SU-DHL-6 (cell line): Measurements from ENCODE around the gene LRFN2.

Experiments
- H2AFZ ChIP-seq: fragments of 200-600 bp; sonication (generic); 2 replicates; pipeline ENCODE4 v1.6.1; 2014; ENCODE audit warnings: low read depth, mild to moderate bottlenecking, moderate library complexity, mixed read lengths, antibody characterized with exemption, low read length; ENCODE audit not compliant: severe bottlenecking
- H3F3A ChIP-seq: fragments of 200-600 bp; shearing (Covaris generic); 2 replicates; pipeline ENCODE4 v1.6.0; 2016; ENCODE audit warnings: antibody characterized with exemption, mild to moderate bottlenecking; ENCODE audit not compliant: insufficient read depth
- H3K27ac ChIP-seq: fragments of 200-600 bp; sonication (generic); 2 replicates; pipeline ENCODE4 v1.5.1; 2016; ENCODE audit warnings: low read depth, mild to moderate bottlenecking, low read length, moderate library complexity, mixed read lengths
- H3K27me3 ChIP-seq: fragments of 200-600 bp; sonication (generic), shearing (Covaris generic); 2 replicates; pipeline ENCODE4 v1.6.0; 2014; ENCODE audit warnings: mild to moderate bottlenecking, low read length
- H3K36me3 ChIP-seq: fragments of 200-600 bp; sonication (generic); 2 replicates; pipeline ENCODE4 v1.6.1; 2014; ENCODE audit warnings: mild to moderate bottlenecking, low read length, mixed read lengths
- H3K4me2 ChIP-seq: fragments of 300-600, 200-600 bp; shearing (Covaris generic), sonication (generic); 2 replicates; pipeline ENCODE4 v1.6.0; 2014; ENCODE audit warnings: low read length, low read depth, mild to moderate bottlenecking; ENCODE audit not compliant: poor library complexity, severe bottlenecking
- H3K4me3 ChIP-seq: fragments of 200-600 bp; sonication (generic); 2 replicates; pipeline ENCODE4 v1.5.1; 2014; ENCODE audit warnings: antibody characterized with exemption, low read length, mild to moderate bottlenecking, mixed read lengths; ENCODE audit not compliant: insufficient read depth, poor library complexity, severe bottlenecking
- H3K79me2 ChIP-seq: fragments of 200-600 bp; sonication (generic); 2 replicates; pipeline ENCODE4 v1.6.1; 2014; ENCODE audit warnings: mild to moderate bottlenecking, low read length, moderate library complexity; ENCODE audit not compliant: insufficient read depth
- H3K9ac ChIP-seq: fragments of 200-600 bp; sonication (generic); 2 replicates; pipeline ENCODE4 v1.7.0; 2014; ENCODE audit warnings: mild to moderate bottlenecking, low read length
- H3K9me2 ChIP-seq: fragments of 200-600 bp; sonication (generic); replicated peaks from 2 replicates; pipeline ENCODE4 v1.6.1; 2014; ENCODE audit warnings: low read length; ENCODE audit not compliant: insufficient read depth
- H3K9me3 ChIP-seq: fragments of 200-600 bp; sonication (generic); 2 replicates; pipeline ENCODE4 v1.6.1; 2014; ENCODE audit warnings: low read length, mixed read lengths; ENCODE audit not compliant: insufficient read depth
- H4K20me1 ChIP-seq: fragments of 200-600 bp; sonication (generic); 2 replicates; pipeline ENCODE4 v1.6.1; 2014; ENCODE audit warnings: low read depth, mild to moderate bottlenecking, antibody characterized with exemption, low read length, moderate library complexity, mixed read lengths
- CTCF ChIP-seq: fragments of 200-600 bp; sonication (generic); IDR thresholded peaks from one replicate; pipeline ENCODE4 v1.5.1; 2017; ENCODE audit warnings: antibody characterized with exemption, mild to moderate bottlenecking, low read length, moderate library complexity; ENCODE audit not compliant: insufficient read depth, poor library complexity, severe bottlenecking
- EZH2phosphoT487 ChIP-seq: fragments of 200-600 bp; sonication (generic), shearing (Covaris generic); conservative IDR thresholded peaks from 2 replicates; pipeline ENCODE4 v1.6.1; 2018; ENCODE audit warnings: mild to moderate bottlenecking, antibody characterized with exemption, low read length, moderate library complexity, mixed read lengths

LRFN2 gene

GRCh38 chr6:40353967-40354452 is 233.2 kb downstream of the LRFN2 start:
- Histone ChIP-seq H3K9me3 (no peaks in the 10 kb centered on the region), H3K4me3 (no peak overlapping the region), H3K4me2 (no peak overlapping the region), H2AFZ (no peak overlapping the region), H3F3A (no peaks in the 10 kb centered on the region), H3K27me3 (no peaks in the 10 kb centered on the region), H3K27ac (no peak overlapping the region), H3K9me2 (no peaks in the 10 kb centered on the region), H3K36me3 (no peaks in the 10 kb centered on the region), H3K79me2 (no peaks in the 10 kb centered on the region), H3K9ac (no peak overlapping the region), H4K20me1 (no peaks in the 10 kb centered on the region)
- no peak for TF ChIP-seq CTCF
- TF ChIP-seq EZH2phosphoT487 = no peak

- H3F3A ChIP-seq = no peaks in the 10 kb centered on the region
- no peaks in the 10 kb centered on the region for H3K79me2 ChIP-seq
- H3K9me2 ChIP-seq = no peaks in the 10 kb centered on the region
- TF ChIP-seq CTCF (no peak), EZH2phosphoT487 (no peak)
- H3K36me3 ChIP-seq = no peaks in the 10 kb centered on the region
- no peaks in the 10 kb centered on the region for H3K9me3 ChIP-seq
- H3K4me2 ChIP-seq = no peak overlapping the region
- H3K9ac ChIP-seq = no peak overlapping the region
- H3K4me3 ChIP-seq = no peak overlapping the region
- H3K27me3 ChIP-seq = no peaks in the 10 kb centered on the region
- H2AFZ ChIP-seq = no peak overlapping the region
- H3K27ac ChIP-seq = no peak overlapping the region
- H4K20me1 ChIP-seq = no peaks in the 10 kb centered on the region
These were observed 233.8 kb downstream of the LRFN2 start for GRCh38 chr6:40353197-40353966.

- H3K4me2 ChIP-seq = no peak overlapping the region
- no peaks in the 10 kb centered on the region for H3K9me2 ChIP-seq
- H3K9ac ChIP-seq = no peak overlapping the region
- H3K9me3 ChIP-seq = no peaks in the 10 kb centered on the region
- H3K36me3 ChIP-seq = no peaks in the 10 kb centered on the region
- no peaks in the 10 kb centered on the region for H3K79me2 ChIP-seq
- no peaks in the 10 kb centered on the region for H3K27me3 ChIP-seq
- no peak for TF ChIP-seq EZH2phosphoT487
- no peak for TF ChIP-seq CTCF
- no peak overlapping the region for H2AFZ ChIP-seq
- H3K27ac ChIP-seq = no peak overlapping the region
- H4K20me1 ChIP-seq = no peaks in the 10 kb centered on the region
- H3K4me3 ChIP-seq = no peak overlapping the region
- H3F3A ChIP-seq = no peaks in the 10 kb centered on the region
These were observed 234.5 kb downstream of the LRFN2 start for GRCh38 chr6:40352527-40353170.
